ENCODE measurements around the gene ZNF366.

GRCh38 chr5:72505539-72506157, 1.6 kb downstream of the ZNF366 start:
- TF ChIP-seq EZH2 (IDR thresholded peaks at IDR 0.05; ENCODE audit: insufficient read depth, poor library complexity, severe bottlenecking), result no peak
- no peak for TF ChIP-seq EZH2phosphoT487 (IDR thresholded peaks at IDR 0.05; ENCODE audit: insufficient read depth, low read depth)
